CD4-positive, alpha-beta T cell treated with Interleukin-4 for 1 hour (primary cell): ENCODE measurements around the gene ZNF365.
"Not testable (repeated sequence)": the region's sequence is repeated elsewhere in the genome, so short reads cannot be mapped to it uniquely, and the experiment has no call there.

Source experiments
- DNase-seq, 2 donors: peaks; one replicate each; pipeline ENCODE4 v3.0.0-alpha.2; 2020 to 2022

ZNF365 gene, protein sequence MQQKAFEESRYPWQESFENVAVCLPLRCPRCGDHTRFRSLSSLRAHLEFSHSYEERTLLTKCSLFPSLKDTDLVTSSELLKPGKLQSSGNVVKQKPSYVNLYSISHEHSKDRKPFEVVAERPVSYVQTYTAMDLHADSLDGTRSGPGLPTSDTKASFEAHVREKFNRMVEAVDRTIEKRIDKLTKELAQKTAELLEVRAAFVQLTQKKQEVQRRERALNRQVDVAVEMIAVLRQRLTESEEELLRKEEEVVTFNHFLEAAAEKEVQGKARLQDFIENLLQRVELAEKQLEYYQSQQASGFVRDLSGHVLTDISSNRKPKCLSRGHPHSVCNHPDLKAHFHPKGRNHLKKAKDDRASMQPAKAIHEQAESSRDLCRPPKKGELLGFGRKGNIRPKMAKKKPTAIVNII

DNA sequence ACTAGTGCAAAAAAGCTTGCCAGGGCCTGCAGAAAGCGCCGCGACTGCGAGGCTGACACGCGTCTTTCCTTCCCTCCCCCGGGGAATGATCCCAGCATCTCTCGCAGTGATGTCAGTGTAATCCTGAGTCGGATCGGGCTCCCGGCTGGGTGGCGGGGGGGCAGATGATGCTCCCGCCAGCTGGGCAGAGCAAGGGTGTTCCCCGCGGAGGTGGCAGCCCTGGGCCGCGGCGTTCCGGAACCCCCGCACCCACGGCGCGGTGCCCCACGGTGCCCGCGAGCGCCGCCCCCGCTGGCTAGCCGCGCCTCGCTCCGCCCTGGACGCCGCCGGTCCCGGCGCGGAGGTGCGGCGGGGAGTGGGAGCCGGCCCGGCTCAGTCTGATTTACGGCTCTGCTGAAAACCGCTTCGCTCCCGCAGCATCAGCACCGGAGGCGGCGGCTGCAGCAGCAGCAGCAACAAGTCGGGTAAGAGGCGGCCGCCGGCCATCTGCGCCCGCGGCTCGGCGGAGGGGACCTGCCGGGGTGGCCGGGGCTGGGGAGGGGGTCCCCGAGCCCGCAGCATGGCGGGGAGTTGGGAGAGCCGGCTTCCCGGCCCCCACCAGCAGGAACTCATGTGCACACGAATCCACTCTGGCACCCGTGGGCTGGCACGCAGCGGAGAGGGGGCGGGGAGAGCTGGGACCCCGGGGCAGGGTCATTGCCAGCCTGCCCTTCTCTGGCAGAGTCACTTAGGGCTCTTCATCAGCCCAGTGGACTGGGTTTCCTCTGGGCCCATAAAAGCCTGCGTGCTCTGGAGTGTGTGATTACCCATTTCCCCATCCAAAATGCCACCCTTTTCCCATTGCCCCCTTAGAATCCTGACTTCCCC is at the start of gene ZNF365:
TSS of gene ZNF365 (plus strand) at position 375 of the 867 bp plus-strand sequence. CDS start 1,825 bp downstream, outside the sequence.
- DNase-seq: peak; percentile 20 to 55

DNA sequence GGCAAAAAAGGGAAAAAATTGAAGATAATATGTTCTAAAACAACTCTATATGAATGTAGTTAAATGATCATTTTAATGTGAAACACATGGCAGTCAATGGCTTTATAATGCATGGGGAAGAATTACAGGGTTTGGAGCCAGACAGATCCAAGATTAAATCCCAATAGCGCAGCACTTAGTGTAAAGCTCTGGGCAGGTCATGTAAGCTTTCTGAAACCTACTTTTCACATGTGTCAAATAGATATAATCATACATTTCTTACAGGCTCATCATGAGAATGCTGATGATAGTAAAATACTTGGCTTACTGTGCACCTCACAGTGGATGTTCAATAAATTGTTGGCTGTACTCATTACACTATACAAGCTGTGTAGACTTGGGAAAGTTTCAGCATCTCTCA is 48.0 kb upstream of the ZNF365 start:
- DNase-seq: no peak

DNA sequence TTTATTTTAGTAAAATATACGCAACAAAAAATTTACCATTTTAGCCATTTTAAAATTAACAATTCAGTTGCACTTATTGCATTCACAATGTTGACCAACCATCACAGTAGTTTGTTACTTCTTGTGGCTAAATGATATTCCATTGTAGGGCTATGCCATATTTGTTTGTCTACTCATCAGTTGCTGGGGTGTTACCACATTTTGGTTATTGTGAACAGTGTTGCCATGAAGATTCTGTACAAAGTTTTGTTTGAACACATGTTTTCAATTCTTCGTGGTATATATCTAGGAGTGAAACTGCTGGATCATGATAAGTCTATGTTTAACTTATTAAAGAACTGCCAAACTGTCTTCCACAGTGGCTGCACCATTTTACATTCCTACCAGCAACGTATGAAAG is 46.3 kb upstream of the ZNF365 start:
- no peak for DNase-seq

DNA sequence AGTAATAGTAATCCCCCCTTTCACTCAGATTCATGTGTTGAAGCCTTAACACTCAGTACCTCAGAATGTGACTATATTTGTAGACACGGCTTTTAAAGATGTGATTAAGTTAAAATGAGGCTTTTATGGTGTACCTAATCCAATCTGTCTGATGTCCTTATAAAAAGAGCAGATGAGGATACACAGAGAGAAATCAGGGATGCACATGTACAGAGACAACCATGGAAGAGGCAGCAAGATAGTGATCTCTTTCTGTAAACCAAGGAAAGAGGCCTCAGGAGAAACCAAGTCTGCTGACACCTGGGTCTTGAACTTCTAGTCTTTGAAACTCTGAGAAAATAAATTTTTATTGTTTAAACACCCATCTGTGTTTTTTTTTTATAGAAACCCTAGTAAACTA is 44.0 kb upstream of the ZNF365 start:
- DNase-seq: no peak

DNA sequence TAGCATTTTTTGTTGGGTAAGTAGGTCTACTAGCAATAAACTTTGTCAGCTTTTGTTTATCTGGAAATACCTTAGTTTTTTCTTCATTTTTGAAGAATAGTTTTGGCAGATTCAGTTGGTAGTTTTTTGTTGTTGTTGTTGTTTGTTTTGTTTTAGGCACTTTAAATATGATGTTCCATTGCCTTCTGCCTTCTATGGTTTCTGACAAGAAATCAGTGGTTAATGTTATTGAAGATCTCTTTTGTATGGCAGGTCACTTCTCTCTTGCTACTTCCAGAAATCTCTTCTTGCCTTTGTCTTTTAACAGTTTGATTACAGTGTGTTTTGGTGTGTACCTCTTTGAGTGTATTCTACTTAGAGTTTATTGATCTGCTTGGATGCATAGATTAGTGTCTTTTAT is 41.8 kb upstream of the ZNF365 start:
- DNase-seq: no peak

DNA sequence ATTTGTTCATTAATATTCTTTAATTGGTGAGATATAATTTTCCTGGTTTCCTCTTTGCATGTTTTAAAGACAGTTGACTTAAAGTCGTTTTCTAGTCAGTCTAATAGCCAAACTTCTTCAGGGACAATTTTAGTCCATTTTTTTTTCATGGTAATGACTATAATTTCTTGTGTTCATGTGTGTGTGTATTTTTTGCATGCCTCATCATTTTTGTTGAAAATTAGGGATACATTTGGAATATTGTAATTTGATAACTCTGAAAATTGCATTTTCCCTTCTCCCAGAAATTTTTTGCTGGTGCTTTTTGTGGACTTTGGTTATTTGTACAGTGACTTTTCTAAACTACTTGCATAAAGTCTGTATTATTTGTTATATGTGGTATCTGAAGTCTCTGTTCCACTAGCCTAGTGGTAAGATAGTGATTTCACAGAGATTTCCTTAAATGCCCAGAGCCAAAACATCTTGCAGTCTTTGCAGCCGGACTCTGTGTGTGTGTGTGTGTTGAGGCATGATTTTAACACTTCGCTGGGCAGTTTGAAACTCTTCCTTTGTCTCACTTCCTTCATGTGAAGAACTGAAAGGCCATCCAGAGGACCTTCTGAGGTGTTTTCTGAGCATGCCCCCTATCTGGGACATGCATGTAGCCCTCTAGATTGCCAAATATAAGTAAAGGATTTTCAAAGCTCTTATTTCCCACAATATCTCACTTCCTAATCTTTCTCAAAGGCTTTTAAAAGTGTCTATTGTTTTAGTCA is 40.9 kb upstream of the ZNF365 start:
- DNase-seq: no peak

DNA sequence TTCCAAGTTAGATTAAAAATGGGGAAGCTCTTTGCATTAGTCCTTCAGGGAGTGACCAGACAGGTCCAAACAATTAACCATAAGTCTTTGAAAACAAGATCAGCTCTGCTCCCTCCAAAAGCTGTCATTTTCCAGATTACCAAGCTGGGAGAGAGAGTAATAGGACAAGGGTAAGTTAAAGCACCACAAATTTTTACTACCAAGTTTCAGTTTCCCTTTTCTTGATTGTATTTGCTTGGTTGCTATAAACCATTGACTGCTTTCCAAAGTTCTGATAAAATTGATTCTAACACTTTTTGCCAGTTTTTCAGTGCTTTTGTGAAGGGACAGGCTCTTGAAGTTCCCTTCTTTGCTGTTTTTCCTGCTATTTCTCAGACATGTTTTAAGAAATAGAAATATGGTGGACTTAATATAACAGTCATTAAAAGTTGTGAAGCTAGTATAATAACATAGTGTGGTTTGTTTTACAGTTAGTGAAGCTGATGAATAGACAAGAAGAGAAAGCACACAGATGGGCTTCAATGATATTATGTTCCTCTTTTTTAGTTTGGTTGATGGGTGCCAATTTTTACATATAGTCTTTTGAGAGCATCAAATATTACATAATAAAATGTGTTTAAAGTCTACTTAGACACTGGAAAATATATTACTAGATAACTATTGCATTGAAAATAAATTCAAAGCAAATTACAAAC is 40.0 kb upstream of the ZNF365 start:
- no peak for DNase-seq

DNA sequence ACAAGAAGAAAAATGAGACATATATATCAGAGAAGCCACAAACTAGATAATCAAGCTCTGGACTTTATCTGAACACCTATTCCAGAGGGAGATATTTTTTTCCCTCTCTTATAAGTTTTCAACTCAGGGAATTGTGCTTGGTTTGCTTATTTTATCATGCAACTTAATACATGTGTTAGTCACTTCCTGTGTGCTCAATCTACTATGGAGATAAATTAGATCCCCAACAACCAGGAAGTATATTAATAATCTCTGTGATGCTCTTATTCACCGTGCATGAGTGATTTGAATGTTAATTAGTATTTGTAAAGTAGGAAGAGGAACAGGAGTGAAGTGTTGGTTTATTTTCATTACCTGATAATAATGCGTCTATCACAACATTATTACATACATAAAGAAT is 38.8 kb upstream of the ZNF365 start:
- DNase-seq: no peak

DNA sequence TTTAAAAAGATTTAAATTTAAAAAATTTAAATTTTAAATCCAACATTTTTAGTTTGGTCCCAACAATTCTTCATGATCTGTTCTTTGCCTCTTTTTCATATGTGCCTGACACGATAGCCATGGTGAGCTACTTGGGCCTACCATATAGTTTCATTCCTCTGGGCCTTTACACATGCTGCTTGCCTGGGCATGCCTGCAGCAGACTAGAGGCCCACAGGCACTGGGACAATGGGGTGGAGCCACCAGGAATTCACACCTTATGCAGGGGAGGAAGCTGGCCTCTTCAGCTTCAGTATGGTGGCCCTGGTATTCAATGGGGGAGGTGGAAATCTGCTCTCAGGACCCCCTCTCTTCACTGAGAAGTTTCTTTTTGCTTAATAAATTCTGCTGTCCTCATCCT is 37.8 kb upstream of the ZNF365 start:
- no peak for DNase-seq

DNA sequence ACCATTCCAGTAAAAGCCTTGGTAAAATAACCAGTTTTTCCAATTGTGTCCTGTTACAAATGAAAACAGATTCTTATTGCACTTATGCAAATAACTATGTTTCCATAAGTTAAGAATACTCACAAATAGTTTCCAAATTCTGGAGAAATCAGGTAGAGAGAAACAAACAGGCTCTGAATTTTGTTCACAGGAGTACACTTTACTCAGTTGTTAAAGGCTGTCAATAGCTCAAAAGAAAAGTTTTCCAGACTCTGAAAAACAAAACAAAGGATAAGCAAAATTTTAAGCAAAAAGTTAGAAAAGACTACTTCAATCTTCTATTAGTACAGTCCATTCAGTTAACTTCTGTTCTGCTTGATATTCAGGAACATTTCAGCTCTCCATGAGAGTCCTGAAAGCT is 32.8 kb upstream of the ZNF365 start:
- no peak for DNase-seq

DNA sequence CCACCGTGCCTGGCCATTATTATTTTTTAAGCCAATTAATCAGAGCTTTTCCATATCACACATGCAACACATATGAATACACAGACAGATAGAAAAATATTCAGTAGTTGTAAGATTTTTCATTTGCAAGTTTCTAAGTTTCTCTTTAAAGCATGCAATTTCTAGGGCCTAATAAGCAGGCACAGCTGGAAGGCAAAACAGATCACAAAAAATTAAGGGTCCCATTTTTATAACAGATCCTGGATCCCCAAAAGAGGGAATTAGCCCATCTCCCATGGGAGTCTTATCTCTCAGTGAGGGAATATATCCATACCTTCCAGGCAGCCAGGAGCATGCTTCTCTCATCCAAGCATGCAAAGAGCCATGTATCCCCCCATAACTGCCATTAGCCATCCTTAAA is 31.2 kb upstream of the ZNF365 start:
- no peak for DNase-seq

DNA sequence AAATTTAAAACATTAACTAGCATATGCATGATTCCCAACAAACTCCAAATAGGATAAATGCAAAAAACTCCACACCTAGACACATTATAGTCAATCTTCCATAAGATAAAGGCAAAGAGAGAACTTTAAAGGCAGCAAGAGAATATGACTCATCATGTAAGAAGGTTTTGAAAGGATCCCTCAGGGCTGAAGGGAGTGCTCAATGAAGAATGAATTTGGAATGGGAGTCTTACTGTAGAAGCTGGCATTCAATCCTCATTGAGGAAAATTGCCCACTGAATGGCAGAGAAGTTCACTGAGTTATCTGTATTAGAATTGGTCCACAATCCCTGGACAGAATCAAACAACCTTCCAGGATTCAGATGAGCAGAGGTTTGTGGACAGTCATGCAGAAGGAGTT is 26.1 kb upstream of the ZNF365 start:
- no peak for DNase-seq

DNA sequence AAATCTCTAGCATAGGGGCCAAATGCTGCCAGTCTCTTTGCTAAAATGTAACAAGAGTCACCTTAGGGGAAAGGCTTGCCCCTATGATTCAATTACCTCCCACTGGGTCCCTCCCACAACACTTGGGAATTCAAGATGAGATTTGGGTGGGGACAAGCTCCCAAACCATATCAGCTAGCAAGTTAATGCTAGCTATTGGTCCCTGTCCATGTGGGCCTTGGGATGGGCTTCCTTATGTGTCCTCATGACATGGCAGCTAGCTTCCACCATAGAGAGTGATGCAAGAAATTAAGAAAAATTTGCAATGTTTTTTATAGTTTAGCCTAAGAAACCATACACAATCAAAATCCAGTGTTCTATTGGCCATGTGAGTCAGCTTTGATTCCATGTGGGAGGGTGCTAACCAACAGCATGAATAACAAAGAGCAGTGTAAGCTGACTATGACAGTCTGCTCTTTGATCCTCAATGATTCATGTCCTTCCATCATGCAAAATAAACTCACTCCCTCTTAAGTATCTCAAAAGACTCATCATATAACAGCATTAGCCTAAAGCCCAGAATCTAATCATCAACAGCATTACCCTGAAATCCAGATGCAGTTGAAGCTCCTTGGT is 21.7 kb upstream of the ZNF365 start:
- DNase-seq: no peak

DNA sequence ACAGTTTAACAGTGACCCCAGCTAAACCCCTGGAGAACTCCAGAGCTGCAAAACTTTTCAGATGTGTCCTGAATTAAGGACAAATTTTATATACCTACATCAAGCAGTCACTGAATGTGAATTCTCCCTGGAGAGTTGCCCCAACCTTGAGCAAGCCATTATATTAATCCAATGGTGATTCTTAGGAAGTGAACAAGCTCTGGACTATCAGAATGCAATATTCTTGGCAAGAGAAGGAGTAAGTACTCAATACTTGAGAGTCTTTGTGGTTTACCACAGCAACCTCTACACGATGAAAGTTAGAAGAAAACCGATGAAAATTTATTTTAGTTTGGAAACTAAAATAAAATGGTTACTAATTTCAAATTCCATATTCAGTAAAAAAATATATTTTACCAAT is 19.3 kb upstream of the ZNF365 start:
- DNase-seq: no peak

DNA sequence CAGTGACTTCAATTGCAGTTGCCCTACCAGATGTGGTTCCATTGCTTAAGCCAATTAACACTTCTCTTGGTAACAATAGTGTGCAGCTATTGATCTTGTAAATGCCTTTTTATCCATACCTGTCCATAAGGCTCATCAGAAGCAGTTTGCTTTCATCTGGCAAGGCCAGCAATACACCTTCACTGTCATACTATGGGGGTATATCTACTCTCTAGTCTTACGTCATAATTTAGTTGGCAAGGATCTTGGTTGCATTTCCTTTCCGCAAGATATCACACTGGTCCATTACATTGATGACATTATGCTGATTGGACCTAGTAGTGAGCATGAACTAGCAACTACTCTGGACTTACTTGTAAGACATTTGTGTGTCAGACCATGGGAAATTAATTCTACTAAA is 17.7 kb upstream of the ZNF365 start:
- DNase-seq: no peak

DNA sequence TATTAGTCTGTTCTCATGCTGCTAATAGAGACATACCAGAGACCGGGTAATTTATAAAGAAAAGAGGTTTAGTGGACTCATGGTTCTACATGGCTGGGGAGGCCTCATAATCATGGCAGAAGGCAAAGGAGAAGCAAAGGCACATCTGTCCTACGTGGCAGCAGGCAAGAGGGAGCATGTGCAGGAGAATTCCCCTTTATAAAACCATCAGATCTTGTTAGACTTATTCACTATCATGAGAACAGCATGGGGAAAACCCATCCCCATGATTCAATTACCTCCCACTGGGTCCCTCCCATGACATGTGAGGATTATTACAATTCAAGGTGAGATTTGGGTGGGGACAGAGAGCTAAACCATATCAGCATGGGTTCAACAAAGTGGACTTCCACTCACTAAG is 16.0 kb upstream of the ZNF365 start:
- not testable (repeated sequence) for DNase-seq

DNA sequence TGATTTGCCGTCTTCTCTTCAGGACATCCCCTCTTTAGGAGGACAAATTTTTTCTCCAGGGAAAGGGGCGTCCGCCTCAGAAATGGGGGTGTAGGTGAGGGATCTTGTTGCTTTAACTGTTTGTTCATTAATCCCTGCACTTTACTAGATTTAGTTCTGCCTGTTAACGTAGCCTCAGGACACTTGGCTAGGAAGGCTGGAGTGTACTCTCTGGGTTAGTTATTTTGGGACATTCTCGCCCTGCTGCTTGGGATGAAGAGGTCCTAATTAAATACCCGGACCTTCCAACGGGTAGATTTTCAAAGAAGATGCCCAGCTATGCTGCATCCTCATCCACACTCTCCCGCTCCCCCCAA is 552 bp upstream of the ZNF365 start:
- DNase-seq: no peak

DNA sequence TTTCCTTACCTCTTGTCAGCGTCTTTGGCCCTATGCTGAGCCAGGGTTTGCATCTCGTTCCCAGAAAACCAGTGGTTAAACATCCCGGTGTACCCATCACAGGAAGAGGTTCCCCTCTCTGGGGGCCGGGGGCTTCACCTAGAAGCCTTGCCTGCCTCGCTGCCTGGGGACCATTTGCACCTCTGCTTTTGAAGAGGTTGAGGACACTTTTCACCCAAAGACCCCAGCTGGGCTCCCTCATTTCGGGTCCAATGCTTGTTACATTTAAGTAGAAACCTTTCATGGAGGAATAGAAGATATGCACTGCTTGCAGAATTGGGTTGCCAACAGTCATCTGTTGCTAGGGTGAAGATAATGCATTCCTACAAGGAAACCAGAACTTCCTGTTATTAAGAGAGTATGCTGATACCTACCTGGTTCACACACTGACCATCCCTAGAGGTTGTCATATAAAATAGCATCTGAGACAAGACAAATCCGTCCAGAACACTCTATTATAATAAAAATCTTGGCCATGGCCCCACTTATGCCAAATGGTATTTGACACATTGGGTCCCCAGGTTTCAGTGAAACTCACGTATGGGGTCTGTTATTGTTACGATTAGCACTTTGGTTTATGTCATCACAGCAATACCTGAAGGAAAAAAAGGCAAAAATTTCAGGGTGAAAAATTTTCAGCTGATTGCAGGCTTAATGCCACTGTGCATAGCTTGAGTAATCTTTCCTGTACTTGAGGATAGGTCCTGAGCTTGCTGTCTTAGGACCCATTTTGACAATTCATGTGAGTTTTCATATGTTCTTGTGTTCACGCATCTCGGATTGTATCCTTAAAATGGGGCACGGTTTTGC is 917 bp downstream of the ZNF365 start:
- DNase-seq: peak in 1 of 2 donors; percentile 36

DNA sequence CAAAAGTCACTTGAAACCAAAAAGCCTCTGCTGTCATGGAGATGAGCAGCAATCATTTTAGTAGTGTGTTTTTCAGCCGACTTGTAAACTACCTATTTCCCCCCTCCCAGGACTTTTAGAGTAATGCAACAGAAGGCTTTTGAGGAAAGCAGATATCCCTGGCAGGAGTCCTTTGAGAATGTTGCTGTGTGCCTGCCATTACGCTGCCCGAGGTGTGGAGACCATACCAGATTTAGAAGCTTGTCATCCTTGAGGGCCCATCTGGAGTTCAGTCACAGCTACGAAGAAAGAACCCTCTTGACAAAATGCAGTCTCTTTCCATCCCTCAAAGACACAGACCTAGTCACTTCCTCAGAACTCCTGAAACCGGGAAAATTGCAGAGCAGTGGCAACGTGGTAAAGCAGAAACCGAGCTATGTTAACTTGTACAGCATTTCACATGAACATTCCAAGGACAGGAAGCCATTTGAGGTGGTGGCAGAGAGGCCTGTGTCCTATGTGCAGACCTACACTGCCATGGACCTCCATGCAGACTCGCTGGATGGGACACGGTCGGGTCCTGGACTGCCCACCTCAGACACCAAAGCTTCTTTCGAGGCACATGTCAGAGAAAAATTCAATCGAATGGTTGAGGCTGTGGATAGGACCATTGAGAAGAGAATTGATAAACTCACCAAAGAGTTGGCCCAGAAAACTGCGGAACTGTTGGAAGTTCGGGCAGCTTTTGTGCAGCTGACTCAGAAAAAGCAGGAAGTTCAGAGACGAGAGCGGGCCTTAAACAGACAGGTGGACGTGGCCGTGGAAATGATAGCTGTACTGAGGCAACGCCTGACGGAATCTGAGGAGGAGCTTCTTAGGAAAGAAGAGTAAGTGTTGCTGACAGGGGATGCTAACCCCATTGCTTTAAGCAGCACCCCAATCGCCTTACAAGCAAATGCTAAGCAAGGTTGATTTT is 2.2 kb downstream of the ZNF365 start:
- DNase-seq: no peak

DNA sequence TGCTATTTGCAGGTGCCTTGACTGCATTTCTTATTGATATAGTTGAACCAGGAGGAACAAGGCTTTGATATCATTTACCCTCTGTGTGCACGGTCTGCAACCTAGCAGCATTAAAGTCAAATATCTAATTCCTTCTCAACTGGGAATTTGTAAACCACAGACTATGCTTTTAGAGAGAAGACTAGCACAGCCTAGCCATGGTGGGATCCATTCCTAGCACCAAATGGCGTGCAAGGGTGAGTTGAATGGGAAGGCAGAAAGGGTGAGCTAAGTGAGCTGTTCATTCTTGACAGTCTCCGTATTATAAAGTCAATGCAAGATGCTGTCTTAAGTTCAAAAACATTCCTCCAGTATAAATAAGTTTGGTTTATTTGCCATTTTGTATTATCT is 2.9 kb downstream of the ZNF365 start:
- DNase-seq: no peak
